ENCODE results near the gene SPG21.

Gene SPG21

DNA sequence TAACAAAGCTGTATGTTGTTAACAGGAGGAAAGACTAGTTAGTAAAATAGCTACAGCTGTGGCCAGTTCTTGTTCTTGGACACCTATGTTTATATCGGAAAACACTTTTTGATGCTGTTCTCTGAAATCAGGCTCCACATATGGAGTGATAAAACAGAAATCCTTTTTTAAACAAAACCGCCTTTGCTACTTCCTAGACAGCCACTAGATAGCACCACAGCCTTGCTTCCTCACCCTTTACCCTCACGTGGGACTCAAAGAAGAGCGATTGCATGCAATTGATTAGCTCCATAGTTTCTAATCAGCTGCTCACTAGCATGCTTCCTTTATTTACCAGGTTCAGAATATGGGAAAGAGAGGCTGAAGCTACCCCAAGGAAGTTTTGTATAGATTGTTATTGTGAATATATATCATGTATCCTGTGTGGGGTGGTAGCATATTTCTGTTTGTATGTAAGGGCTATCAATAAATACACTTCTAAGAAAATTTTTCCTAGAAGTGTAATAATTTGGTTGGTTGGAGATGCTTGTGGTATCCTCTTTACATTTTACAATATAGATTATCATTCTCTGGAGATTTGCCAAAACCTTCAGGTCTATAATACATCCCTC is 44.0 kb upstream of the SPG21 start:
- no peaks in the 10 kb centered on the region for H3K27me3 ChIP-seq (ENCODE audit: insufficient read depth, poor library complexity, severe bottlenecking)
- H3K4me3 ChIP-seq (ENCODE audit: severe bottlenecking): no peak overlapping the region
- H3K36me3 ChIP-seq (ENCODE audit: low read depth): no peaks in the 10 kb centered on the region
- H3K27ac ChIP-seq (ENCODE audit: poor library complexity, severe bottlenecking): no peak overlapping the region
- TF ChIP-seq, protein P1, sequence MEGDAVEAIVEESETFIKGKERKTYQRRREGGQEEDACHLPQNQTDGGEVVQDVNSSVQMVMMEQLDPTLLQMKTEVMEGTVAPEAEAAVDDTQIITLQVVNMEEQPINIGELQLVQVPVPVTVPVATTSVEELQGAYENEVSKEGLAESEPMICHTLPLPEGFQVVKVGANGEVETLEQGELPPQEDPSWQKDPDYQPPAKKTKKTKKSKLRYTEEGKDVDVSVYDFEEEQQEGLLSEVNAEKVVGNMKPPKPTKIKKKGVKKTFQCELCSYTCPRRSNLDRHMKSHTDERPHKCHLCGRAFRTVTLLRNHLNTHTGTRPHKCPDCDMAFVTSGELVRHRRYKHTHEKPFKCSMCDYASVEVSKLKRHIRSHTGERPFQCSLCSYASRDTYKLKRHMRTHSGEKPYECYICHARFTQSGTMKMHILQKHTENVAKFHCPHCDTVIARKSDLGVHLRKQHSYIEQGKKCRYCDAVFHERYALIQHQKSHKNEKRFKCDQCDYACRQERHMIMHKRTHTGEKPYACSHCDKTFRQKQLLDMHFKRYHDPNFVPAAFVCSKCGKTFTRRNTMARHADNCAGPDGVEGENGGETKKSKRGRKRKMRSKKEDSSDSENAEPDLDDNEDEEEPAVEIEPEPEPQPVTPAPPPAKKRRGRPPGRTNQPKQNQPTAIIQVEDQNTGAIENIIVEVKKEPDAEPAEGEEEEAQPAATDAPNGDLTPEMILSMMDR (IDR thresholded peaks at IDR 0.05; ENCODE audit: poor library complexity, severe bottlenecking): peak; percentile 94
- H3K4me1 ChIP-seq (ENCODE audit: insufficient read depth, poor library complexity, severe bottlenecking): no peaks in the 10 kb centered on the region
- no peaks in the 10 kb centered on the region for H3K9me3 ChIP-seq (ENCODE audit: severe bottlenecking)
- DNase-seq (ENCODE audit: low spot score): no peak
- peak; percentile 35; the same call in 2 of the 3 replicates for ATAC-seq (ENCODE audit: low read depth)

DNA sequence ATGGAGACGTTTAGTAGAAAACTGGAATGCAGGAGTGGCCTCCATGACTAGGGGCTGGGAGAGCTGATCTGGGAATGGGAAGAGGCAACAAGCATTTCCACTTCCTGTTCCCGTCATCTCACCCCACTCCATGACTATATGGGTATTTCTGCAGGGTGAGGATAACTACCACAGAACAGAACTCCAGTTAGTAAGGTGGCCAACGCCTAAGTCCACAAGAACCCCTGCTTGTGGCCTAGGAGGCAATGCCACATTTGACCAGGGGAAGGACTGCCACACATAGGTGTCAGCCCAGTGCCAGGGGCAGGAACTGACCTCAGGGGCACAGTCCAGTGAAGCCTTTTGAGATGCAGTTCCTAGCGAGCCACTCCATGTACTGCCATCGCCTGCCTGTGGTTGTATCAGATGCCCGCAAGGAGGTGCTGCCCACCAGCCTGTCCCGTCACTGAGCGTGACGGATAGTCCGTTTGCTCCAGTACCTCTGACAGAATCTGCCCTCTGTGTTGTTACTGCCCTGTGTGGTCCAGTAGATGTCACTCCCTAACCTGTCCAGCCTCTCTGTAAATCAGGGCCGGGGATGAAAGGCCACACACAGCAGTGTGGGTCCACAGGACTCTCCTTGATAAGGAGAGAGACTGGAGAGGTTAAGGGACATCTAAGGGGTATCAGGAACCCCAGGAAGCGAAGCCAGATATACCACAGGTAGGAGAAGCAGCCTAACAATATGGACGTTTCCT is 43.3 kb upstream of the SPG21 start:
- H3K4me3 ChIP-seq (ENCODE audit: severe bottlenecking): no peak overlapping the region

DNA sequence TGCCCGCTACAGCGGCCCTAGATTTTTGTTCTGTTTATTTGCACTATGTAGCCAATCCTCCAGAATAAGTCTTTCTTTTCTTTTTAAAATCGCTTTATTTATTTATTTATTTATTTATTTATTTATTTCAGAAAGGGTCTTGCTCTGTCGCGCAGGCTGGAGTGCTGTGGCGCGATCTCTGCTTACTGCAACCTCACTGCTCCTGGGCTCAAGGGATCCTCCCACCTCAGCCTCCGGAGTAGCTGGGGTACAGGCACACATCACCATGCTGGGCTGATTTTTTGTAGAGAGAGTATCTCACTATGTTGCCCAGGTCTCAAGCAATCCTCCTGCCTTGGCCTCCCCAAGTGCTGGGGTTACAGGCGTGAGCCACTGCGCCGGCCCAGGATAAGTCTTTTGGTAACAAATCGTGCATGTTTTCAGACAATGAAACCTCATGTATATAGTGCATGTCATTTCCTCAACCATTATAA is 40.1 kb upstream of the SPG21 start:
- ATAC-seq (ENCODE audit: low read depth): no peak
- H3K9me3 ChIP-seq (ENCODE audit: severe bottlenecking): no peaks in the 10 kb centered on the region
- no peaks in the 10 kb centered on the region for H3K27me3 ChIP-seq (ENCODE audit: insufficient read depth, poor library complexity, severe bottlenecking)
- TF ChIP-seq, protein P1 (IDR thresholded peaks at IDR 0.05; ENCODE audit: poor library complexity, severe bottlenecking): no peak
- peak overlapping the region; percentile 60 for H3K4me3 ChIP-seq (ENCODE audit: severe bottlenecking)
- peaks cover 7% of the 10 kb centered on the region for H3K4me1 ChIP-seq (ENCODE audit: insufficient read depth, poor library complexity, severe bottlenecking)
- DNase-seq (ENCODE audit: low spot score): no peak
- no peak overlapping the region for H3K27ac ChIP-seq (ENCODE audit: poor library complexity, severe bottlenecking)
- H3K36me3 ChIP-seq (ENCODE audit: low read depth): peaks cover 22% of the 10 kb centered on the region

More for the DNA sequence above, 43.3 kb upstream of the SPG21 start:
- Histone ChIP-seq H3K27ac (ENCODE audit: poor library complexity, severe bottlenecking) (no peak overlapping the region), H3K4me1 (ENCODE audit: insufficient read depth, poor library complexity, severe bottlenecking) (peaks cover 5% of the 10 kb centered on the region), H3K9me3 (ENCODE audit: severe bottlenecking) (no peaks in the 10 kb centered on the region), H3K36me3 (ENCODE audit: low read depth) (no peaks in the 10 kb centered on the region), H3K27me3 (ENCODE audit: insufficient read depth, poor library complexity, severe bottlenecking) (no peaks in the 10 kb centered on the region)
- ATAC-seq (ENCODE audit: low read depth): peak; percentile 46
- DNase-seq (ENCODE audit: low spot score): no peak
- TF ChIP-seq, protein P1 (IDR thresholded peaks at IDR 0.05; ENCODE audit: poor library complexity, severe bottlenecking): no peak

DNA sequence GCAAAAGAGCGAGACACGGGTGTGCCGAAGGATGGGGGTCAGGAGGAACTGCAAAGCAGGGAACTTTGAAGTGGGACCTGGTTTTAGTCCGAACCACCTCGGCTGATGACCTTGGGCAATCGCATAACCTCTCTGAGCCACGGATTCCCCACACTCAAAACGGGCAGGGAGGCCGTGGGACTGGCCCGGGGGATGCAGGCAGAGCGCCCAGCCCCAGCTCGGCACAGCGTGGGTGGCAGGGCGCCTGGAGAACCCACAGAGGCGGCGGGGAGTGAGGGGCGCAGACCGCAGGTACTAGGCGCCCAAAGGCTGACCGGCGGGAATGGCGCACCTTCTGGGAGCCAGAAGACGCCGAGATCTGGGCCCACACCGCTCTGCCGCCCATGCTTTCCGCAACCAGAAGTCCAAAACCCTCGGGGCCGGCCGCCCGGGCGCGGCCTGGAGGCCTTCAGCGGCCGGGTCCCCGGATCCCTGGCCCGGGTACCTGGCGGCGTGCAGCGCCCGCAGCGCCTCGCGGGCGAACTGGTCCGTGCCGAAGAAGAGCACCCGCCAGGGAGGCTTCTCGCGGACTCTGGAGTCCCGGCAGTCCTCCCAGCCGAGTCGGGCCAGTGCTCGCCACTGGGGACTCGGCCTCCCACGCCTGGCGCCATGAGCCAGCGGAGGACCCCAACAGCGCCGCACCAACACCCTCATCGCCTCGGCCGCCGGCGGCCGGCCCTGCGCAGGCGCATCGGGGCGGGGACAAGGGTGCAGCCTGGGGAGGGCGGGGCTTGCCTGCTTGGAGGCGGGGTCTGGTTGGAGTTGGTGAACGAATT is 39.4 kb upstream of the SPG21 start, which contains the start of gene MTFMT:
TSS of gene MTFMT (minus strand) at position 719 of the 815 bp plus-strand sequence. CDS start at position 693, 26 bp downstream.
- TF ChIP-seq, protein P1 (IDR thresholded peaks at IDR 0.05; ENCODE audit: poor library complexity, severe bottlenecking): no peak

More for the DNA sequence above, 39.4 kb upstream of the SPG21 start, which contains the start of gene MTFMT:
- Histone ChIP-seq H3K4me1 (ENCODE audit: insufficient read depth, poor library complexity, severe bottlenecking) (peaks cover 7% of the 10 kb centered on the region), H3K27ac (ENCODE audit: poor library complexity, severe bottlenecking) (peak within 1 kb of the TSS; percentile 4), H3K9me3 (ENCODE audit: severe bottlenecking) (no peaks in the 10 kb centered on the region), H3K4me3 (ENCODE audit: severe bottlenecking) (peak within 1 kb of the TSS; percentile 60), H3K27me3 (ENCODE audit: insufficient read depth, poor library complexity, severe bottlenecking) (no peaks in the 10 kb centered on the region), H3K36me3 (ENCODE audit: low read depth) (peaks cover 26% of the 10 kb centered on the region)
- DNase-seq (ENCODE audit: low spot score) (peak; percentile 94), ATAC-seq (ENCODE audit: low read depth) (peak; percentile 91)

Measured in RWPE2 (cell line).